ENCODE measurements around the gene FBXL16.

FBXL16 gene

GRCh38 chr16:703406-703805 is 2.2 kb downstream of the FBXL16 start:
- WGBS, 2 donors (ENCODE audit: extremely low coverage in 2 of 2, insufficient read length in 2 of 2, insufficient replicate concordance in 1 of 2) = no CpG with 5 or more reads among the region's 12 CpGs
- Histone ChIP-seq H3K4me3 (ENCODE audit: low read length in 2 of 2) (no peak overlapping the region), H3K14ac (ENCODE audit: low read length) (no peak overlapping the region), H2BK12ac (ENCODE audit: low read length) (no peak overlapping the region), H3K36me3 (replicated peaks in 1 of 2; ENCODE audit: control insufficient read depth in 2 of 2, insufficient read depth in 2 of 2, low read length in 2 of 2) (no peaks in the 10 kb centered on the region), H3K9me3 (replicated peaks in 1 of 2; ENCODE audit: control insufficient read depth in 2 of 2, insufficient read depth in 1 of 2, low read depth in 1 of 2, low read length in 2 of 2) (no peaks in the 10 kb centered on the region), H2BK15ac (ENCODE audit: low read length) (peak overlapping the region; percentile 17), H3K9ac (ENCODE audit: low read depth, low read length, poor library complexity) (no peak overlapping the region), H3K79me1 (ENCODE audit: low read depth, low read length) (peaks cover 2% of the 10 kb centered on the region), H3K27ac (replicated peaks; ENCODE audit: low read length) (no peak overlapping the region), H3K23ac (ENCODE audit: low read depth, low read length, poor library complexity) (peak overlapping the region; percentile 91), H3K18ac (ENCODE audit: low read length) (no peak overlapping the region), H2BK120ac (ENCODE audit: low read depth, low read length) (no peak overlapping the region), H3K4me2 (ENCODE audit: insufficient read depth, low read length, poor library complexity, severe bottlenecking) (no peak overlapping the region), H3K27me3 (ENCODE audit: control insufficient read depth in 3 of 3, insufficient read depth in 3 of 3, low read depth in 1 of 3, low read length in 3 of 3) (peaks cover 41 to 92% (median 51%) of the 10 kb centered on the region in 3 experiments), H2BK5ac (ENCODE audit: low read length) (peak overlapping the region; percentile 75), H4K91ac (ENCODE audit: low read depth, low read length, poor library complexity) (no peak overlapping the region), H4K8ac (ENCODE audit: low read depth, low read length) (no peak overlapping the region), H3K4ac (ENCODE audit: low read length) (no peak overlapping the region), H3K4me1 (ENCODE audit: control insufficient read depth in 2 of 2, insufficient read depth in 1 of 2, low read depth in 1 of 2, low read length in 2 of 2) (peaks cover 0 to 25% of the 10 kb centered on the region in 2 donors), H2AFZ (ENCODE audit: low read length) (no peak overlapping the region), H2AK5ac (ENCODE audit: low read depth, low read length) (no peak overlapping the region)
- no peak for DNase-seq (ENCODE audit: low spot score)

DNA sequence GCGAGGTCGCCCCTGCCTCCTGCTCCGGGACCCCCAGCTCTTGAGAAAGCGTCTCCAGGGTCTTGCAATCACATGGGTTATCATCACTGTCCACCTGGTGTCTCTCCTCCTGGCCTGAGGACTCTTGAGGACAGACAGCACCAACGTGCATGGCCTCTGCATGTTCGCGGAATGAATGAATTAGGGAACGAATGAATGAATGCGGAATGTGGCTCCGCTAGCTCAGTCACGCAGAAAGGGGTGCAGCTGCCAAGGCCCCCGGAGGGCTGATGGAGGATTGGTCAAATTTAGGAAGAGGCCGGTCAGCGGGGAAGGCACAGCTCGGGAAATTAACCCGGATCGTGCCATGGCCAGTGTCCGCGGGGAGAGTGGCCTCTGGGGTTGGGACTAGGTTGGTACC is 3.3 kb downstream of the FBXL16 start:
- H2AK5ac ChIP-seq (ENCODE audit: low read depth, low read length) = no peak overlapping the region
- no peak overlapping the region for H4K8ac ChIP-seq (ENCODE audit: low read depth, low read length)
- no peak overlapping the region for H2BK120ac ChIP-seq (ENCODE audit: low read depth, low read length)
- H3K79me1 ChIP-seq (ENCODE audit: low read depth, low read length) = peaks cover 2% of the 10 kb centered on the region
- no peak overlapping the region for H2BK15ac ChIP-seq (ENCODE audit: low read length)
- no peak overlapping the region for H3K9ac ChIP-seq (ENCODE audit: low read depth, low read length, poor library complexity)
- H3K4me1 ChIP-seq (ENCODE audit: control insufficient read depth in 2 of 2, insufficient read depth in 1 of 2, low read depth in 1 of 2, low read length in 2 of 2) = peaks cover 0 to 25% of the 10 kb centered on the region in 2 donors
- no peak overlapping the region for H4K91ac ChIP-seq (ENCODE audit: low read depth, low read length, poor library complexity)
- peak overlapping the region; percentile 17 for H3K18ac ChIP-seq (ENCODE audit: low read length)
- no peak overlapping the region for H3K23ac ChIP-seq (ENCODE audit: low read depth, low read length, poor library complexity)
- peaks cover 41 to 87% (median 44%) of the 10 kb centered on the region in 3 experiments for H3K27me3 ChIP-seq (ENCODE audit: control insufficient read depth in 3 of 3, insufficient read depth in 3 of 3, low read depth in 1 of 3, low read length in 3 of 3)
- H3K27ac ChIP-seq (replicated peaks; ENCODE audit: low read length) = no peak overlapping the region
- no peaks in the 10 kb centered on the region for H3K36me3 ChIP-seq (replicated peaks in 1 of 2; ENCODE audit: control insufficient read depth in 2 of 2, insufficient read depth in 2 of 2, low read length in 2 of 2)
- peak overlapping the region; percentile 53 for H2BK5ac ChIP-seq (ENCODE audit: low read length)
- H3K4me2 ChIP-seq (ENCODE audit: insufficient read depth, low read length, poor library complexity, severe bottlenecking) = no peak overlapping the region
- H2AFZ ChIP-seq (ENCODE audit: low read length) = no peak overlapping the region
- H3K9me3 ChIP-seq (replicated peaks in 1 of 2; ENCODE audit: control insufficient read depth in 2 of 2, insufficient read depth in 1 of 2, low read depth in 1 of 2, low read length in 2 of 2) = no peaks in the 10 kb centered on the region
- H3K14ac ChIP-seq (ENCODE audit: low read length) = no peak overlapping the region
- no peak for DNase-seq (ENCODE audit: low spot score)
- H3K4ac ChIP-seq (ENCODE audit: low read length) = no peak overlapping the region
- WGBS, 2 donors (ENCODE audit: extremely low coverage in 2 of 2, insufficient read length in 2 of 2, insufficient replicate concordance in 1 of 2) = no CpG with 5 or more reads among the region's 19 CpGs
- no peak overlapping the region for H2BK12ac ChIP-seq (ENCODE audit: low read length)
- peak overlapping the region in 1 of 2 donors; percentile 59 for H3K4me3 ChIP-seq (ENCODE audit: low read length in 2 of 2)

DNA sequence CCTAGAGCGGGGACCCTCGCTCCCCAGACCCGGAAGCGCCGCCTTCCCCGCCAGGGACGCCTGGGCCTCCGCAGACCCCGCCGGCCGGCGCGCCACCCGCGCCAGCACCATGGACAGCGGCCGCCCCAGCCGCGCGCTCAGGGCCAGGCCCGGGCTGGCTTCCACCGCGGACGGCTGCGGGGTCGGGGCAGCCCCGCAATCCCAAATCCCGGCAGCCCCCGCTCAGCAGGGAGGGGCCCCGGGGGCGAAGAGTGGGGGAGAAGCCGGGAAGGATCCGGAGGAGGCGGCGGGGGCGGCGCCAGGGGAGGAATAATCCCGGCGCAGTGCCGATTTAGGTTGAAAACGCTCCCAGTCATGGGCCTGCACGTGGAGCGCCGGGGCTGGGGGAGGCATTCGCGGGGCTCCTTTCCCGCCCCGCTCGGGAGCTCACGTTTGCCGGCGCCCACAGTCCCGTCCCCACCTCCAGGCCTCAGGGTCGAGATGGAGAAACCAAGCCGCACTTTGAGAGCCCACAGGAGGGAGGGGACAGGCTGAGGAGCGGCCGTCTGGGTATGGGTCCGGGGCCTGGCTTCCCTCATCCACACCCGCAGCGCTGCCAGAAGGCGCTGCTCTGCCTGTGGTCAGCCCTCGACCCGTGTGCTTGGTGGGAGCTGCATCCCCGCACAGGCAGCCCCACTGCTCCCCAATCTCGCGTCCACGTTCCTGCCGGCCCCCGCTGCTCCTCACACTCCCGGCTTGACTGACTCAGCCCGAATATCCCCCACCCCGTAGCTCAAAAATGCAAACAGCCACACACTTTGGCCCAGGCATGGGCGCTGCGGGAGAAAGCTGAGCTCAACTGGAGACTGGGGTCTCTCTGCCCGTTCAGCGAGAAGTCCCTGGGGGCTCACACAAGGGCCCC is 4.7 kb downstream of the FBXL16 start:
- peak overlapping the region; percentile 2 for H3K4me2 ChIP-seq (ENCODE audit: insufficient read depth, low read length, poor library complexity, severe bottlenecking)
- peak overlapping the region; percentile 34 for H3K23ac ChIP-seq (ENCODE audit: low read depth, low read length, poor library complexity)
- no peak overlapping the region for H3K18ac ChIP-seq (ENCODE audit: low read length)
- no peak overlapping the region for H3K4ac ChIP-seq (ENCODE audit: low read length)
- no CpG with 5 or more reads among the region's 76 CpGs for WGBS, 2 donors (ENCODE audit: extremely low coverage in 2 of 2, insufficient read length in 2 of 2, insufficient replicate concordance in 1 of 2)
- no peaks in the 10 kb centered on the region for H3K9me3 ChIP-seq (replicated peaks in 1 of 2; ENCODE audit: control insufficient read depth in 2 of 2, insufficient read depth in 1 of 2, low read depth in 1 of 2, low read length in 2 of 2)
- H2AFZ ChIP-seq (ENCODE audit: low read length) = no peak overlapping the region
- H3K4me3 ChIP-seq (ENCODE audit: low read length in 2 of 2) = peak overlapping the region in 1 of 2 donors; percentile 6
- H2BK120ac ChIP-seq (ENCODE audit: low read depth, low read length) = no peak overlapping the region
- DNase-seq (ENCODE audit: low spot score) = peak; percentile 75
- H4K91ac ChIP-seq (ENCODE audit: low read depth, low read length, poor library complexity) = no peak overlapping the region
- H3K36me3 ChIP-seq (replicated peaks in 1 of 2; ENCODE audit: control insufficient read depth in 2 of 2, insufficient read depth in 2 of 2, low read length in 2 of 2) = no peaks in the 10 kb centered on the region
- H2BK12ac ChIP-seq (ENCODE audit: low read length) = no peak overlapping the region
- peaks cover 33 to 85% (median 36%) of the 10 kb centered on the region in 3 experiments for H3K27me3 ChIP-seq (ENCODE audit: control insufficient read depth in 3 of 3, insufficient read depth in 3 of 3, low read depth in 1 of 3, low read length in 3 of 3)
- H2BK15ac ChIP-seq (ENCODE audit: low read length) = no peak overlapping the region
- H4K8ac ChIP-seq (ENCODE audit: low read depth, low read length) = no peak overlapping the region
- H2AK5ac ChIP-seq (ENCODE audit: low read depth, low read length) = no peak overlapping the region
- H3K79me1 ChIP-seq (ENCODE audit: low read depth, low read length) = peaks cover 2% of the 10 kb centered on the region
- no peak overlapping the region for H3K14ac ChIP-seq (ENCODE audit: low read length)
- H3K9ac ChIP-seq (ENCODE audit: low read depth, low read length, poor library complexity) = no peak overlapping the region
- H3K27ac ChIP-seq (replicated peaks; ENCODE audit: low read length) = no peak overlapping the region
- no peak overlapping the region for H2BK5ac ChIP-seq (ENCODE audit: low read length)
- H3K4me1 ChIP-seq (ENCODE audit: control insufficient read depth in 2 of 2, insufficient read depth in 1 of 2, low read depth in 1 of 2, low read length in 2 of 2) = peaks cover 0 to 13% of the 10 kb centered on the region in 2 donors

- Histone ChIP-seq H2BK15ac (ENCODE audit: low read length) (no peak overlapping the region), H3K27ac (replicated peaks; ENCODE audit: low read length) (no peak overlapping the region), H3K9me3 (replicated peaks in 1 of 2; ENCODE audit: control insufficient read depth in 2 of 2, insufficient read depth in 1 of 2, low read depth in 1 of 2, low read length in 2 of 2) (peaks cover 0 to 4% of the 10 kb centered on the region in 2 donors), H4K91ac (ENCODE audit: low read depth, low read length, poor library complexity) (no peak overlapping the region), H3K4me3 (ENCODE audit: low read length in 2 of 2) (no peak overlapping the region), H3K4me1 (ENCODE audit: control insufficient read depth in 2 of 2, insufficient read depth in 1 of 2, low read depth in 1 of 2, low read length in 2 of 2) (peaks cover 5 to 7% of the 10 kb centered on the region in 2 donors), H2AFZ (ENCODE audit: low read length) (no peak overlapping the region), H3K27me3 (ENCODE audit: control insufficient read depth in 3 of 3, insufficient read depth in 3 of 3, low read depth in 1 of 3, low read length in 3 of 3) (peaks cover 36 to 88% (median 41%) of the 10 kb centered on the region in 3 experiments), H3K14ac (ENCODE audit: low read length) (no peak overlapping the region), H3K18ac (ENCODE audit: low read length) (no peak overlapping the region), H2AK5ac (ENCODE audit: low read depth, low read length) (no peak overlapping the region), H3K4ac (ENCODE audit: low read length) (no peak overlapping the region), H3K4me2 (ENCODE audit: insufficient read depth, low read length, poor library complexity, severe bottlenecking) (no peak overlapping the region), H4K8ac (ENCODE audit: low read depth, low read length) (no peak overlapping the region), H2BK120ac (ENCODE audit: low read depth, low read length) (no peak overlapping the region), H3K36me3 (replicated peaks in 1 of 2; ENCODE audit: control insufficient read depth in 2 of 2, insufficient read depth in 2 of 2, low read length in 2 of 2) (no peaks in the 10 kb centered on the region), H2BK5ac (ENCODE audit: low read length) (no peak overlapping the region), H3K9ac (ENCODE audit: low read depth, low read length, poor library complexity) (peak overlapping the region; percentile 50), H2BK12ac (ENCODE audit: low read length) (no peak overlapping the region), H3K23ac (ENCODE audit: low read depth, low read length, poor library complexity) (peak overlapping the region; percentile 12), H3K79me1 (ENCODE audit: low read depth, low read length) (peaks cover 5% of the 10 kb centered on the region)
- no peak for DNase-seq (ENCODE audit: low spot score)
- WGBS, 2 donors (ENCODE audit: extremely low coverage in 2 of 2, insufficient read length in 2 of 2, insufficient replicate concordance in 1 of 2) = no CpG with 5 or more reads among the region's 19 CpGs
Measured at GRCh38 chr16:698911-699671, 6.5 kb downstream of the FBXL16 start.
